HepG2 (cell line): ENCODE data around the gene RAB23. TPM values are rescaled to one million over a fixed set of nuclear protein-coding genes. Genes with fewer than 3 reads are reported as not detected.
A peak's percentile ranks its signal among the peaks of the same experiment; 100 is the strongest.

Experiments
- ATAC-seq: fragments of 200-7000 bp; cut with Tn5 transposase; 3 replicates; pipeline ENCODE4 v1.9.1; 2020; ENCODE audit warnings: mild to moderate bottlenecking, moderate library complexity
- BruUV-seq: library from RNA; stranded (reverse); fragments of 400-500 nt; replicated peaks from 2 replicates; lab custom pipeline; 2021; lab: Mats Ljungman, UMichigan
- CTCF ChIA-PET: fragments of 300-600 bp; formaldehyde crosslinking; extraction: SDS; loops from one replicate; lab custom pipeline; 2021; ENCODE audit warnings: low total read pairs, inconsistent platforms, low intra/inter-chr PET ratio; lab: Yijun Ruan, JAX
- POLR2A ChIA-PET: fragments of 350-600 bp; sonication (Branson Sonifier 250); formaldehyde crosslinking; loops from one replicate; lab custom pipeline; 2020; ENCODE audit warnings: antibody characterized with exemption, inconsistent platforms; lab: Yijun Ruan, JAX
- DNase-seq: peaks from one replicate; pipeline ENCODE4 v3.0.0-alpha.2; 2015; ENCODE audit warnings: low spot score
- FAIRE-seq: peaks from 3 replicates; lab custom pipeline; 2011; peaks lifted over from hg19 to GRCh38; lab: Jason Lieb, UNC
- H2AFZ ChIP-seq: one replicate; pipeline ENCODE4 v1.6.1; 2011; ENCODE audit warnings: low read length, inconsistent platforms
- H3K27ac ChIP-seq: fragments of 300-600 bp; 3 replicates; pipeline ENCODE4 v1.8.0; 2011; ENCODE audit warnings: mixed run types, mild to moderate bottlenecking, mixed read lengths, low read length, inconsistent platforms; ENCODE audit not compliant: insufficient read depth; ENCODE audit errors: extremely low read length
- H3K27me3 ChIP-seq, 2 experiments: fragments of 200-600 bp in 1 of 2; 2 replicates in 1 of 2; 3 replicates in 1 of 2; pipeline versions ENCODE4 v1.6.0 to v1.8.0; 2011; ENCODE audit warnings: low read length in 2 of 2, mild to moderate bottlenecking in 2 of 2, moderate library complexity in 2 of 2, inconsistent platforms in 1 of 2; ENCODE audit not compliant: insufficient read depth in 2 of 2, control insufficient read depth in 1 of 2
- H3K36me3 ChIP-seq, 2 experiments: fragments of 200-600 bp in 1 of 2; replicated peaks in 1 of 2; 2 replicates in 1 of 2; 3 replicates in 1 of 2; pipeline versions ENCODE4 v1.5.1 to v1.8.0; 2011; ENCODE audit warnings: low read length in 2 of 2, inconsistent platforms in 1 of 2; ENCODE audit not compliant: insufficient read depth in 2 of 2, control insufficient read depth in 1 of 2
- H3K4me1 ChIP-seq: 2 replicates; pipeline ENCODE4 v1.5.1; 2012; ENCODE audit warnings: low read length, inconsistent platforms; ENCODE audit not compliant: insufficient read depth
- H3K4me2 ChIP-seq: 2 replicates; pipeline ENCODE4 v1.6.0; 2011; ENCODE audit warnings: low read depth, low read length, inconsistent platforms
- H3K4me3 ChIP-seq, 3 experiments: fragments of 200-600 bp in 1 of 3; sonication (generic), shearing (Covaris generic) in 1 of 3; replicated peaks in 1 of 3; 2 replicates each; pipeline ENCODE4 v1.5.1; 2011 to 2016; ENCODE audit warnings: low read length in 3 of 3, inconsistent platforms in 2 of 3, low read depth in 2 of 3, mild to moderate bottlenecking in 2 of 3, control low read depth in 1 of 3, mixed read lengths in 1 of 3; ENCODE audit not compliant: insufficient read depth in 1 of 3
- H3K79me2 ChIP-seq: one replicate; pipeline ENCODE4 v1.6.1; 2011; ENCODE audit warnings: low read length, inconsistent platforms; ENCODE audit not compliant: insufficient read depth
- H3K9ac ChIP-seq: 2 replicates; pipeline ENCODE4 v1.6.0; 2011; ENCODE audit warnings: mild to moderate bottlenecking, low read depth, low read length, inconsistent platforms; ENCODE audit not compliant: insufficient read depth
- H3K9me3 ChIP-seq: 2 replicates; pipeline ENCODE4 v1.5.1; 2012; ENCODE audit warnings: mild to moderate bottlenecking, low read length
- H4K20me1 ChIP-seq: 2 replicates; pipeline ENCODE4 v1.6.0; 2011; ENCODE audit warnings: inconsistent platforms, mild to moderate bottlenecking, low read length, moderate library complexity; ENCODE audit not compliant: insufficient read depth
- ETV5 ChIP-seq: IDR thresholded peaks from 2 replicates; pipeline ENCODE4 v1.6.1; 2018; ENCODE audit warnings: missing biosample characterization, missing genetic modification reagents, inconsistent platforms, borderline replicate concordance
- ZFP1 ChIP-seq: IDR thresholded peaks from 2 replicates; pipeline ENCODE4 v1.6.1; 2016
- ZIK1 ChIP-seq: sonication (generic); formaldehyde crosslinking; IDR thresholded peaks from 2 replicates; pipeline ENCODE4 v1.5.0; 2020; ENCODE audit warnings: mild to moderate bottlenecking, low read depth, missing genetic modification reagents, borderline replicate concordance
- ZNF256 ChIP-seq: sonication (generic); formaldehyde crosslinking; conservative IDR thresholded peaks from 2 replicates; pipeline ENCODE4 v1.4.0; 2020; ENCODE audit warnings: missing genetic modification reagents
- ZNF3 ChIP-seq: IDR thresholded peaks from 2 replicates; pipeline ENCODE4 v1.7.0; 2017; ENCODE audit warnings: inconsistent platforms
- in situ Hi-C: cut with HindIII; loops from 2 replicates; pipeline ENCODE4 v1.10.0; 2017; ENCODE audit warnings: low pct_unique_long_range_greater_than_20kb; ENCODE audit not compliant: extremely low pct_ligation_motif_present
- intact Hi-C: fragments of 100-400 bp; cut with micrococcal nuclease; formaldehyde crosslinking; loops from one replicate; pipeline ENCODE4 v1.10.0; 2022; ENCODE audit not compliant: unreplicated experiment
- polyA plus RNA-seq, 8 experiments: library from polyadenylated mRNA; depleted of rRNA in 3 of 8; stranded (reverse) in 7 of 8; unstranded in 1 of 8; fragments of >200 nt; fragmentation: Illumina TruSeq in 4 of 8; extraction: Trizol in 4 of 8; gene quantifications; 2 replicates each; pipeline versions ENCODE4 v1.2.1 to v1.2.3, GENCODE V29; 2011 to 2016; ENCODE audit warnings: low read depth in 4 of 8, missing spikeins in 1 of 8, mixed read lengths in 1 of 8; ENCODE audit not compliant: insufficient read depth in 1 of 8
- total RNA-seq, 5 experiments: library from RNA; depleted of rRNA; stranded (reverse); fragments of >200 nt; fragmentation: Illumina TruSeq; extraction: Trizol; gene quantifications; 2 replicates each; pipeline ENCODE4 v1.2.3, GENCODE V29; 2016; ENCODE audit warnings: low read depth in 1 of 5
- TF ChIP-seq, protein P1 (sequence below): sonication (generic); formaldehyde crosslinking; IDR thresholded peaks from 2 replicates; pipeline ENCODE4 v1.8.1; 2023; ENCODE audit warnings: mild to moderate bottlenecking, missing genetic modification reagents, borderline replicate concordance
- TF ChIP-seq, protein P2 (sequence below): sonication (generic); formaldehyde crosslinking; IDR thresholded peaks from 2 replicates; pipeline ENCODE4 v1.4.0; 2020; ENCODE audit warnings: mild to moderate bottlenecking, missing genetic modification reagents
- TF ChIP-seq, protein P3 (sequence below): IDR thresholded peaks from 2 replicates; pipeline ENCODE4 v1.4.0; 2020; ENCODE audit warnings: mild to moderate bottlenecking, missing genetic modification reagents

RAB23 gene
- total and polyA plus RNA-seq, 2 of the 13 experiments (the other 11 are each of a cell fraction or from before 2014, with no cell fraction given) = 5.5 to 16.4 TPM

DNA sequence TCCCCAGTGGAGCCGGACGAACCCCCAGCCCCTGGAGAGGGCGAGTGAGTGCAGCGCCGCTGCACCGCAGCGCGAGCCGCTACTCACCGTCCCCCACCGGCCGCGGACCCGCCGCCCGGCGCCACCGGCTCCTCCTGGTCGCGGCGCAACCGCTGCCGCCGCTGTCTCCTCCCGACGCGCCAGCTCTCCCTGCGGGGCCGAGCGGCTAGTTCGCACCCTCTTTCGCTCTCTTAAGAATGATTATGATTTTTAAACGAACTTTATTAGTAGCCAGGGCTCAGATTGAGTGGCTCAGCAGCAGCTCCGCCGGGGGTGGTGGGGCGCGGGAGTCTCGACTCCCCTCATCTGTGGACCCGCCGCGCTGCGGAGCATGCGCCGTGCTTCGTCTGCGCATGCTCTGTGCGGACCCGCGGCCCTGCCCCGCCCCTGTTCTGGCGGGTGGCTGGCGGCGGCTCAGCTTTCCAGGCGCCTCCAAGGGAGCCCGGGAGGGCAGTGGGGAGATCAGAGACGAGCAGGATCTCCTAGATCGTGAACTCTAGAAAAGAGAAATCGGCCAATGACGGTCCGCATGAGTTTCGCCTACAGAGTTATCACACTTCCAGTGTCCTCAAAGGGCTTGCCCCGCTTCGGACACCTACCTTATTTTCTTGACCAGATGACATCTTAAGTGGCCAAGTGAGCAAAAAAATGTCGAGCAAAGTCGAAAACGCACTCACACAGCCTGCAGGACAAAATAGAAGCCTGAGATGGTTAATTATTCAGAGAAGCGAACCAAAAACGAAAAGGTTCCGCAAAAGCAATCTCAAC is at the start of gene RAB23 (continued):
- TF ChIP-seq, protein P1, sequence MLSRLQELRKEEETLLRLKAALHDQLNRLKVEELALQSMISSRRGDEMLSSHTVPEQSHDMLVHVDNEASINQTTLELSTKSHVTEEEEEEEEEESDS = no peak
- peak; percentile 84 for TF ChIP-seq ZIK1 (CRISPR knock-in tag)
- TF ChIP-seq, protein P2, sequence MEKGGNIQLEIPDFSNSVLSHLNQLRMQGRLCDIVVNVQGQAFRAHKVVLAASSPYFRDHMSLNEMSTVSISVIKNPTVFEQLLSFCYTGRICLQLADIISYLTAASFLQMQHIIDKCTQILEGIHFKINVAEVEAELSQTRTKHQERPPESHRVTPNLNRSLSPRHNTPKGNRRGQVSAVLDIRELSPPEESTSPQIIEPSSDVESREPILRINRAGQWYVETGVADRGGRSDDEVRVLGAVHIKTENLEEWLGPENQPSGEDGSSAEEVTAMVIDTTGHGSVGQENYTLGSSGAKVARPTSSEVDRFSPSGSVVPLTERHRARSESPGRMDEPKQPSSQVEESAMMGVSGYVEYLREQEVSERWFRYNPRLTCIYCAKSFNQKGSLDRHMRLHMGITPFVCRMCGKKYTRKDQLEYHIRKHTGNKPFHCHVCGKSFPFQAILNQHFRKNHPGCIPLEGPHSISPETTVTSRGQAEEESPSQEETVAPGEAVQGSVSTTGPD (CRISPR knock-in tag) = no peak

DNA sequence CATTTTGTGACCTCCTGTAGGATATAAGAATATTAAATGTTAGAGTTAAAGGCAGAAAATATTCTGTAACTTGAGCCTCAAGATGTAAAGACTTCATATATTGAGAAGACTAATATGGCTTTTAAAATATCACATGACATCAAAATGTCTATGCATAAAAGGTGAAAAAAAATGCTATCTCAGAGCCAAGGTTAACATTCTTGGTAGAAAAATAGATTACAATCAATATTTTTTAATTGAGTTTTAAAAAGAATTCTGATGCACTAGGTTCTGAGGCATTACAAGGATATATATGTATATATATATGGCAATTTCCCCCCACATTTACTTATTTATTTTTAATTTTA is 46.2 kb upstream of the RAB23 start:
- POLR2A ChIA-PET = no interaction called here
- Histone ChIP-seq H3K4me3 (no peak overlapping the region), H4K20me1 (no peaks in the 10 kb centered on the region), H3K9me3 (no peaks in the 10 kb centered on the region), H3K79me2 (no peaks in the 10 kb centered on the region), H3K27me3 (no peaks in the 10 kb centered on the region; a peak in 1 of 5 replicates), H3K36me3 (no peaks in the 10 kb centered on the region)
- FAIRE-seq = no peak
- ATAC-seq = no peak
- TF ChIP-seq, protein P3, sequence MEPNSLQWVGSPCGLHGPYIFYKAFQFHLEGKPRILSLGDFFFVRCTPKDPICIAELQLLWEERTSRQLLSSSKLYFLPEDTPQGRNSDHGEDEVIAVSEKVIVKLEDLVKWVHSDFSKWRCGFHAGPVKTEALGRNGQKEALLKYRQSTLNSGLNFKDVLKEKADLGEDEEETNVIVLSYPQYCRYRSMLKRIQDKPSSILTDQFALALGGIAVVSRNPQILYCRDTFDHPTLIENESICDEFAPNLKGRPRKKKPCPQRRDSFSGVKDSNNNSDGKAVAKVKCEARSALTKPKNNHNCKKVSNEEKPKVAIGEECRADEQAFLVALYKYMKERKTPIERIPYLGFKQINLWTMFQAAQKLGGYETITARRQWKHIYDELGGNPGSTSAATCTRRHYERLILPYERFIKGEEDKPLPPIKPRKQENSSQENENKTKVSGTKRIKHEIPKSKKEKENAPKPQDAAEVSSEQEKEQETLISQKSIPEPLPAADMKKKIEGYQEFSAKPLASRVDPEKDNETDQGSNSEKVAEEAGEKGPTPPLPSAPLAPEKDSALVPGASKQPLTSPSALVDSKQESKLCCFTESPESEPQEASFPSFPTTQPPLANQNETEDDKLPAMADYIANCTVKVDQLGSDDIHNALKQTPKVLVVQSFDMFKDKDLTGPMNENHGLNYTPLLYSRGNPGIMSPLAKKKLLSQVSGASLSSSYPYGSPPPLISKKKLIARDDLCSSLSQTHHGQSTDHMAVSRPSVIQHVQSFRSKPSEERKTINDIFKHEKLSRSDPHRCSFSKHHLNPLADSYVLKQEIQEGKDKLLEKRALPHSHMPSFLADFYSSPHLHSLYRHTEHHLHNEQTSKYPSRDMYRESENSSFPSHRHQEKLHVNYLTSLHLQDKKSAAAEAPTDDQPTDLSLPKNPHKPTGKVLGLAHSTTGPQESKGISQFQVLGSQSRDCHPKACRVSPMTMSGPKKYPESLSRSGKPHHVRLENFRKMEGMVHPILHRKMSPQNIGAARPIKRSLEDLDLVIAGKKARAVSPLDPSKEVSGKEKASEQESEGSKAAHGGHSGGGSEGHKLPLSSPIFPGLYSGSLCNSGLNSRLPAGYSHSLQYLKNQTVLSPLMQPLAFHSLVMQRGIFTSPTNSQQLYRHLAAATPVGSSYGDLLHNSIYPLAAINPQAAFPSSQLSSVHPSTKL = 0 out of 2 replicates have a peak, but pooled peaks have one; percentile 1
- TF ChIP-seq ZFP1 (no peak), ETV5 (CRISPR knock-in tag) (no peak), ZNF3 (CRISPR knock-in tag) (no peak), ZNF256 (CRISPR knock-in tag) (no peak)
- TF ChIP-seq, all 625 proteins: peak for 1
- Histone ChIP-seq H3K4me2 (no peak overlapping the region), H3K4me1 (no peaks in the 10 kb centered on the region), H3K27ac (no peak overlapping the region), H3K9ac (no peak overlapping the region), H2AFZ (no peak overlapping the region)
- in situ Hi-C loops = loop anchor here (10.0 kb wide), 1 partner anchor 47 kb away; the partner anchor contains the start of gene PRIM2
- intact Hi-C loops = loop anchor here (1.0 to 5.0 kb wide), 3 partner anchors 48 to 366 kb away; no protein-coding TSS in a partner anchor
- CTCF ChIA-PET = interaction anchor here (1.6 to 2.3 kb wide), 2 partner anchors 48 to 56 kb away, joined by 12 to 39 read pairs; partner anchors contain the start of gene PRIM2
- no peak for DNase-seq
- BruUV-seq = no TSS peak
